22Rv1 (cell line): ENCODE measurements around the gene GASK1A.

Experiments used
- CTCF ChIP-seq: fragments of 450-650 bp; IDR thresholded peaks from 2 replicates; pipeline ENCODE4 v1.5.1; 2017; ENCODE audit warnings: mild to moderate bottlenecking
- ZFX ChIP-seq: fragments of 450-650 bp; IDR thresholded peaks from 2 replicates; pipeline ENCODE4 v1.6.1; 2017; ENCODE audit warnings: antibody characterized with exemption, borderline replicate concordance

- TF ChIP-seq CTCF (no peak), ZFX (no peak)
Observed at GRCh38 chr3:42936157-42936981, 42.7 kb upstream of the GASK1A start.
